ENCODE results near the gene SNX1.

DNA sequence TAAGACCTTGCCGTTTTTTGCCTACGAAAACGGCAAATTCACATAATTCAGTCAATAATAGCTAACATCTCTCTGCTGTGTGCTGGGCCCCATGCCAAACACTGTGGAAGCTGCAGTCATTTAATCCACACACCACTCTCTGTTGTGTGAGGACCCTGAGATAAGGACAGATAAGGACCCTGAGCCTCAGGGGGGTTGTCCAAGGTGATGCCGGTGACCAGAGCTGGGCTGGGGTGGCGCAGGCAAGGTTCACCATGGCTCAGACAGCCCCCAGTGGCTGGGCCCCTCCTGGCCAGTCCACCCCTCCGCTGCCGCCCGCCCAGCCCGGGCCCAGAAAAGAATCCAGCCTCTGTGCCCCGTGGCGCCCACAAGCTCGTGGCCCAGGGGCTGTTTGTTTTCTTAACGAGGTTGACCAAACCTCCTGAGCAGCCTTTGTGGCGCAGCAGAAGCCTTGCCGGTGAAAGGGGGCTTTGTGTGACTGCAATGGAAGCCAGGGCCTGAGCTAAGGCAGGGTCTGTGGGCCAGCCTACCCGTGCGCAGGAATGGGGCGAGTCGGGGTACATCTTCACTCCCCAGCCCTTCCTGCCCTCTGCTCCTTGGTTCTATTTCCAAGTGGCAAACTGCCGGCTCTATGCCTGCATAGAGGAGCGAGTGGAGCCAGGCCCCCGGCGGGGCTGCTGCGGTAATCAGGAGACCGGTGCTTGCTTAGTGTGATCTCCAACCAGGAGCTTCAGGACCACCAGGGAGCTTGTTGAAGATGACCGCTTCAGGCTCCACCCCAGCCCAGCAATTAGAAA, 51.3 kb downstream of the SNX1 start:
- TF ChIP-seq EZH2 (IDR thresholded peaks at IDR 0.05; ENCODE audit: insufficient read depth, poor library complexity, severe bottlenecking) (no peak), EZH2phosphoT487 (IDR thresholded peaks at IDR 0.05; ENCODE audit: insufficient read depth, low read depth) (no peak)
